HG03060 (cell line): ENCODE measurements around the gene IFI30.

Source experiments
- ATAC-seq: cut with Tn5 transposase; IDR thresholded peaks from one replicate; pipeline ENCODE4 v1.9.1; 2021; ENCODE audit warnings: low read depth, moderate number of reproducible peaks; ENCODE audit not compliant: unreplicated experiment

Gene IFI30

DNA sequence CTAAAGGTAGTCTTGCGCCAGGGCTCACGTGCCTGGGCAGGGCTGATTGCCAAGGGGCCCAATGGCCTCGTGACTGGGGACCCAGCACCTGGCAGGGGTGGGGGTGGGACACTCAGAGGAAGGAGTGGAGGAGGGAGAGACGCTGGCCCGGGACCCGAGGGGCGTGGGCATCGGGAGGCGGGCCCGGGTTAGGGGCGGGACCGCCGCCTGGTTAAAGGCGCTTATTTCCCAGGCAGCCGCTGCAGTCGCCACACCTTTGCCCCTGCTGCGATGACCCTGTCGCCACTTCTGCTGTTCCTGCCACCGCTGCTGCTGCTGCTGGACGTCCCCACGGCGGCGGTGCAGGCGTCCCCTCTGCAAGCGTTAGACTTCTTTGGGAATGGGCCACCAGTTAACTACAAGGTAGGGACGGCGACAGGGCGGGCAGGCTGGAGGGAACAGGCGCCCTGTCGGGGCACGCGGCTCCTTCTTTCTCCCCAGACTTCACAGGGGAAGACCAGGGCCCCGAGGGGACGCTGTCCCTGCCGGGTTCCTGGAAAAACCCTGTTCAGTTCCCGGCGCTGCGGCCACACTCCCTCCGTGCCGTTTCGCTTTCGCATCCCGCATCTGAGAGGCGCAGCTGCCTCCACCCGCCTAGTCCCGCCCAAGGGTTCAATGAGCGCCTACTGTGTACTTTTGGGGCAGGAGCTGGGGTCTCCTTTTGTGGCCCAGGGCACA is at the start of gene IFI30:
TSS of gene IFI30 (plus strand) at position 242 of the 717 bp plus-strand sequence. CDS start at position 271, 29 bp downstream.
- peak; percentile 29 for ATAC-seq

DNA sequence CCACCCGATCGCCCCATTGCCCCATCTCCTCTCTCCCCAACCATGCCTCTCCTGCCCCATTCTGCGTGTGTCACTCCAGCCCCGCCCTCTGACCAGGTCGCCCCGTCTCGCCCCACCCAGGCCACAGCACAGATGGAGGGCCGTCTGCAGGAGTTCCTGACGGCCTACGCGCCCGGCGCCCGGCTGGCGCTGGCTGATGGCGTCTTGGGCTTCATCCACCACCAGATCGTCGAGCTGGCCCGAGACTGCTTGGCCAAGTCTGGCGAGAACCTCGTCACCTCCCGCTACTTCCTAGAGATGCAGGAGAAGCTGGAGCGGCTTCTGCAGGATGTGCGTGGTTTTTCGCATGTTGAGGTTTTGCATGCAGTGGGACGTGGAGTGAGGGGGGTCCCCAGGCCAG is 49.8 kb upstream of the IFI30 start:
- ATAC-seq: no peak

DNA sequence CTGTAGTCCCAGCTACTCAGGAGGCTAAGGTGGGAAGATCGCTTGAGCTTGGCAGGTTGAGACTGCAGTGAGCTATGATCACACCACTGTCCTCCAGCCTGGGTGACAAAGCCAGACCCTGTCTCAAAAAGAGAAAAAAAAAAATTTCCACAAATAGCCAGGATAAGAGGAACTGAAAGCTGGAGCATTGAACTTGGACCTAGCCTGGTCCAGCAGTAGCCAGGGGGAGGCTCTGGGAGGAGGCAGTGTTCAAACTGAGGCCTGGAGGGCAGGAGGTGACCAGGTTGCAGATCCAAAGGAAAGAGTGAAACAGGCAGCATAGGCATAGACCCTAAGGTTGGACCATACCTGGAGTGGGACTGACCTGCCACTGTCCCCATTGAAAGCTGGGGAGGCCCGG is 47.5 kb upstream of the IFI30 start:
- no peak for ATAC-seq

DNA sequence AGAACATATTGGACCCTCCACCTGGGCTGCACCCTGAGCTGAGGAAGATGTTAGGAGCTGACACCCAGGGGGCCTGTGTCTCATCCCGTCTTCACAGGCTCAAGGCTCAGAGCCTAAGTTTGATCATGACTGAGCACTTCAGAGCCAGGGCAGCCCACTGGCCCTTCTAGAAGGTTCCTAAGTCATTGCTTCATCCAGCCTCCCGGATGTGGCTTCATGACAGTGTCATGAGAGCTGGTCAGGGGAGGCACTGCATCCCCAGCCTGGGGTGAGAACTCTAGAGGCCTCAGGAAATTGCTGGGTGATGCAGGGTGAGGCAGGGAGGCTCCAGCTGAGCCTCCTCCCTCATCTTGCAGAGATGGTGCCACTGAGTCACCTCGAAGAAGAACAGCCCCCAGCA is 45.6 kb upstream of the IFI30 start:
- no peak for ATAC-seq

DNA sequence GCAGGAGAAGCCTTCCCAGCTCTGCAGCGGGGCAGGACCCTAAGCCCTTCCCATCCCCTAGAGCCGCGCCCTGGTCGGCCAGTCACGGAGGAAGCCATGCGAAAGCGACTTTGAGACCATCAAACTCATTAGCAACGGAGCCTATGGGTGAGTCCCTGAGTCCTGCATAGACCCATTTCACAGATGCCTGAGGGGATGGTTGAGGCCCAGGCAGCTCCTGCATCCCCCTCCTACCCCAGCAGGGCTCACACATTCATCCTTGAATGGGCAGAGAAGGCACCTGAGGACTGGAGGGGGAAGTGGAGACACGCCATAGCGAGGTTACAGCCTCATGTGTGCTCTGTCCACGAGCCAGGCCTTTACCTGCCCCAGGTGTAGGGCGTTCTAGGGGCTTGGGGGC is 44.8 kb upstream of the IFI30 start:
- no peak for ATAC-seq

DNA sequence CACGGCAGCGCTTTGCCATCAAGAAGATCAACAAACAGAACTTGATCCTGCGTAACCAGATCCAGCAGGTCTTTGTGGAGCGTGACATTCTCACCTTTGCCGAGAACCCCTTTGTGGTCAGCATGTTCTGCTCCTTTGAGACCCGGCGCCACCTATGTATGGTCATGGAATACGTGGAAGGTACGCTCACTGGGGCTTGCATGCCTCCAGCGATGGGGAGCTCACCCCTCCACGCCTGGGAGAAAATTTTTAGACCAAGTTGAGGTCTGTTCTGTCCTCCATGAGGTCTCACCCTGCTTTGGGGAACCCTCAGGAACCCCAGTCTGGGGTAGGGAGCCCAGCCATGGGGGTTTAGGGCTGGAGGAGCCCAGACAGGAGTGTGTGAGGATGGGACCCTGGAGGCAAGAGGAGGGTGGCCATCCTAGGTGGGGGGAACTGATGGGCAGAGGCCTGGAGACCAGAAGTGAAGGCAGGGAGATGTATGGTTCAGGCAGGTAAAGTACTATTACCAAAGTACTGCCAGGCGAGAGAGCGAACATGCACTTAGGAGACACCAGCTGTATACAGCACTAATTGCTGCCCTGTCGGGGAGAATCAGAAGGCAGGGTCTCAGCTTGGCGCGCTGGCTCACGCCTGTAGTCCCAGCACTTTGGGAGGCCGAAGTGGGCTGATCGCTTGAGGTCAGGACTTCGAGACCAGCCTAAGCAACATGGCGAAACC is 42.9 kb upstream of the IFI30 start:
- ATAC-seq: no peak

DNA sequence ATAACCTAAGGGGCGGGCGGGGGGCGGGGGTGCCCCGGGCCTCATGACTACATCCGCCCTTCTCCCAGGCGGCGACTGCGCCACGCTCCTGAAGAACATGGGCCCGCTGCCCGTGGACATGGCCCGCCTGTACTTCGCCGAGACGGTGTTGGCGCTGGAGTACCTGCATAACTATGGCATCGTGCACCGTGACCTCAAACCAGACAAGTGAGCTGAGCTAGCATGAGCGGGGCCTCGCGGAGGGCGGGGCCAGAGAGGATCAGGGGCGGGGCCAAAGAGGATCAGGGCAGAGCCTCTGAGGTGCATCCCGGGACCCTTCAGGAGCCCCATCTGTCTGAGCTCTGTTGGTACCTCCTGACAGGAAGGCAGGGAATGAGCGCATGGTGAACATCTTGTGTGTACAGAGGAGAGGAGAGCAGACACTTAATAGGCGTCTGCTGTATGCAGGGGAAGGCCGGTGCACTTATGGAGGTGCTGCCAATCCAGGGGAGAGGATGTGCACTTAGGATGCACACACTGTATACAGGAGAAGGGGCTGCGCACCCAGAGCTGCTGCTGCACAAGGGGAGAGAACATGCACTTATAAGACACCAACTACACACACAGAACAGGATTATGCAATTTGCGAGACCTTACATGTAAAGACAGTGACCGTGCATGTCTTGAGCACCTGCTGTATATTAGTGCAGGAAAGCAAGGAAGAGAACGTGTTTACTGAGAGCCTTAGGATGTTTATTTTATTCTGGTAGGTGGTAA is 41.6 kb upstream of the IFI30 start:
- no peak for ATAC-seq

DNA sequence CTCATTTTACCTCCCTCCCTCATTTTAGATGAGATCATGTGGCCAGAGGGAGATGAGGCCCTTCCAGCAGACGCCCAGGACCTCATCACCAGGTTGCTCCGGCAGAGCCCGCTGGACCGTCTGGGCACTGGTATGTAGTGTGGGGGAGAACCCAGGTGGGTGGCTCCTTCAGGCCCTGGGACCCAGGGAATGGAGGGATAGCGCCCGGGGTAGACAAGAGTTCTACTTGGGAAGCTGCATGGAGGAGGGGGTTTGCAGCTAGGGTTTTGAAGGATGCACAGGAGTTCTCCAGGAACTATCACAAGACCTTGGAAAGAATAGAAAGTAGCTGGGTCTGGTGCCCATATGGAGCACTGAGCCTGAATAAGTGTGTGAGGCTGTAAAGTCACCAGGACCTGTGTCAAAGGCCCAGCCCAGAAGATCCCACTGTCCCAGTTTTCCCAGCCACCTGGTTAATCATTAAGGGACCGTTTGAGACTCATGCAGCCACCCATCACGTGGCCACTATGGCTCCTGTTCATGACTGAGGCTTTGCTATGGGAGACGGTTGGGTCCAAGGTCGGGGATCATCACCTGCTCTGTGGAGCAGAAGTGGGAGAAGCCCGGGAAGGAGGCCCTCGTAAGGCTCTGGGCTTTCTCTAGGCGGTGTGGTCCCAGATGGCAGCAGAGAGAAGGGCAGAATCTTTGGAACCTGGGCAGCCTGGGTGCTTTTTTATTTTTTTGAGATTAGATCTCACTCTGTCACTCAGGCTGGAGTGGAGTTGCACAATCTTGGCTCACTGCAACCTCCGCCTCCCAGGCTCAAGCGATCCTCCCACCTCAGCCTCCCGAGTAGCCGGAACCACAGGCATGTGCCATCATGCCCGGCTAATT is 37.7 kb upstream of the IFI30 start:
- ATAC-seq: no peak

DNA sequence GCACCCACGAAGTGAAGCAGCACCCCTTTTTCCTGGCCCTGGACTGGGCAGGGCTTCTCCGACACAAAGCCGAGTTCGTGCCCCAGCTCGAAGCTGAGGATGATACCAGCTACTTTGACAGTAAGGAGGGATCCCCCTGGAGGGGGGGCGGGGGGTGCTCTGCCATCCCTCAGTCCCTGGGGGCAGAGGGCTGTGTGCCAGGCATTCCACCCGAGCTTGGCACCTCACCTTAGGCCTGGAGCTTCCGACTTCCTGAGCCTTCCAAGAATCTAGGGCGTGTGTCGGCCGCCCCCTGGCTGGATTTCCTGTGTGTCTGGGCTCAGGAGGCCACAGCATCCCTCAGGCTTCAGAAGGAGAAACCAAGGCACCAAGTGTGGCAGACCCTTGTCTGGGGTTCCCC is 36.4 kb upstream of the IFI30 start:
- ATAC-seq: no peak

DNA sequence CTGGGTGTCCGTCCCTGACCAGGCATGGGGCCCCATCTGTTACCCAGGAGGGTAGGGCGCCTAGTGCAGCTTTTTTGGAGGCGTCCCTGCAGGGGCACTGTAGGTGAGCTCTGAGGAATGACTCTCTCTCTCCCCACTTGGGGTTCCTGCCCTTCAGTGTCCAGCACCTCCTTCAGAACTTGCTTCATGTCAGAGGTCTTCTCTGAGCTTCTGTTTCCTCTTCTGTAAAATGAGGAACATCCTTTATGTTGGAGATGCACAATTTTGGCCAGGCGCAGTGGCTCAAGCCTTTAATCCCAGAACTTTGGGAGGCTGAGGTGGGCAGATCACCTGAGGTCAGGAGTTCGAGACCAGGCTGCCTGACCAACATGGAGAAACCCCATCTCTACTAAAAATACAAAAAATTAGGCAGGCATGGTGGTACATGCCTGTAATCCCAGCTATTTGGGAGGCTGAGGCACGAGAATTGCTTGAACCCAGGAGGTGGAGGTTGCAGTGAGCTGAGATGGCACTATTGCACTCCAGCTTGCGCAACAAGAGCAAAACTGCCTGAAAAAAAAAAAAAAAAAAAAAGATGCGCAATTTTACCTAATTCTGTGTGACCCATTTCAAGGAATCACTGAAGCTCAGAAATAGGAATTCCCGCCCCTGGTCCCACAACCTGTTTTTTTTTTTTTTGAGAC is 35.8 kb upstream of the IFI30 start:
- ATAC-seq: no peak

DNA sequence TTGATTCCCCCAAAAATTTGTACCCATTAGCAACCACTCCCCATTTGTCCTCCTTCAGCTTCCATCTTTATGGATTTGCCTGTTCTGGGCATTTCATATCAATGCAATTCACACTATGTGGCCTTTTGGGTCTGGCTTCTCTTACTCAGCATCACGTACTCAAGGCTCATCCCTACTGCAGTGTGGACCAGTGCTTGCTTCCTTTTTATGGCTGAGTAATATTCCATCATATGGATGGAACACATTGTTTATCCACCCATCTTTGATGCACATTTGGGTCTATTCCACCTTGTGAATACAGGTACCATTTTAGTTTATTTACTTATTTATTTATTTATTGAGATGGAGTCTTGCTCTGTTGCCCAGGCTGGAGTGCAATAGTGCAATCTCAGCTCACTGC is 33.1 kb upstream of the IFI30 start:
- no peak for ATAC-seq

DNA sequence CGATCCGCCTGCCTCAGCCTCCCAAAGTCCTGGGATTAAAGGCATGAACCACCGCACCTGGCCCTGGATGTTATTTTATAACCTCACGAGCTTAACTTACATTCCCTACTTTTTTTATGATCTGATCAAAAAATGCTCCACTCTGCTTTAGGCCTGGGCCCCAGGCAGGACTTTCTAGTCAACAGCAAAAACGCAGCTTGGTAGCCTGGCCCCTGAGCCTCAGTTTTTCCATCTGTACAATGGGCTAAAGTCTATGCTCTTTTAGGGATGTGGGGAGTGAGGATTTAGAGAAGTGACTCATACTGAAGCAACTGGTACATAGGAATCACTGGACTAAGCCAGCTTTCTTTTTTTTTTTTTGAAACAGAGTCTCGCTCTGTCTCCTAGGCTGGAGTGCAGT is 32.6 kb upstream of the IFI30 start:
- no peak for ATAC-seq

DNA sequence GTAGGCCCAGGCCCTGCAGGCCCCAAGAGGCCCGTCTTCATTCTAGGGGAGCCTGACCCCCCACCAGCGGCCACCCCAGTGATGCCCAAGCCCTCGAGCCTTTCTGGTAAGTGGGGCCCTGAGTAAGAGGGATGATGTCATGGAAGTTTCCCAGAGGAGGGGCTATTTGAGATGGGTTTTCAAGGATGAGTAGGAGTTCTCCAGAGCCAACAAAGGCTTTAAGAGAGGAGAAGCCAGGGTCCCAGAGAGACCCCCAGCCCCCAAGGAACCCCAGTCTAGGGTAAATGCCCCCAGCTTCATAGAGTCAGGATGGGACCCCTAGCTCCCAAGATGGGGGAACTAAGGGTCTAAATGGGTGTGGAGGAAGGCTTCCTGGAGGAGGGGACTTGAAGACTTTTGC is 29.7 kb upstream of the IFI30 start:
- ATAC-seq: no peak

DNA sequence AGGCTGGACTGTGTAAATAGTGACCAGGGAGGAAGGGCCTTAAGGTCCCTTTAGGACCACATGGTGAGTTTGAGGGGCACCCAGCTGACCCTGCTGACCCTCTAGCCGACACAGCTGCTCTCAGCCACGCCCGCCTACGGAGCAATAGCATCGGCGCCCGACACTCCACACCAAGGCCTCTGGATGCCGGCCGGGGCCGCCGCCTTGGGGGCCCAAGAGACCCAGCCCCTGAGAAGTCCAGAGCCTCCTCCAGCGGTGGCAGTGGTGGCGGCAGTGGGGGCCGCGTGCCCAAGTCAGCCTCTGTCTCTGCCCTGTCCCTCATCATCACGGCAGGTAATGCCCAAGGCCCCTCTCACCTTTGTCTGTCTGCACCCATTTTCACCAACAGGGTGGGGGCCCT is 29.3 kb upstream of the IFI30 start:
- no peak for ATAC-seq

DNA sequence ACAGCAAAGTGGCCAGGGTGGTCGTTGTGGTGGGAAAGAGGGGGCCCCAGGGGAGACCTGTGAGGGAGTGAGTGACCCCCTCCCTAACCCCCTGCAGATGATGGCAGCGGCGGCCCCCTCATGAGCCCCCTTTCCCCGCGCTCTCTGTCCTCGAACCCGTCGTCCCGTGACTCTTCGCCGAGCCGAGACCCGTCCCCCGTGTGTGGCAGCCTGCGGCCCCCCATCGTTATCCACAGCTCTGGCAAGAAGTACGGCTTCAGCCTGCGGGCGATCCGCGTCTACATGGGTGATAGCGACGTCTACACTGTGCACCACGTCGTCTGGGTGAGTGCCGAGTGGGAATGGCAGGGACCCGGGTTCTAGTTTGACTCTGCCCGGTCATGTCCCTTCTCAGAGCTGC is 28.7 kb upstream of the IFI30 start:
- no peak for ATAC-seq

DNA sequence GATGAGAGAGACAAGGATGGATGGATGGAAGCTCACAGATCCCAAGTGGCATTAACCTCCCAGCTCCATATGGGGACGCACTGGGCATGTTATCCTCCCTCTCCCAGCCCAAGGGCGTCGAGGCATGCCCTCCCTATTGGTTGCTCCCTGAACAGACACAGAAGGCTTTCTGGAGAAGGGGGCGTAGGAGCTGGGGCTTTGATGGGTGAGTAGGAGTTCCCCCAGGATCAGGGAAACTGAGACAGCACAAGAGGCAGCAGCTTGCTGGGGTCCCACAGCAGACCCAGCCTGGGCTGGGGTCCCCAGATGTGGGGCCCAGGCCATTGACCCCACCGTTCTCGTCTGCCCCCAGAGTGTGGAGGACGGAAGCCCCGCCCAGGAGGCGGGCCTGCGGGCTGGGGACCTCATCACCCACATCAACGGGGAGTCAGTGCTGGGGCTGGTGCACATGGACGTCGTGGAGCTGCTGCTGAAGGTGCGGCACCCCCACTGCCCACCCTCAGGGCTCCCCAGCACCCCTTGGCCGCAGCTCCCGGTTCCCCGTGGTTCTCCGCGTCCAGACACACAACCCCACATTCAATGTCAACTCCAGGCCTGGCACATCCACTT is 28.1 kb upstream of the IFI30 start:
- ATAC-seq: no peak

DNA sequence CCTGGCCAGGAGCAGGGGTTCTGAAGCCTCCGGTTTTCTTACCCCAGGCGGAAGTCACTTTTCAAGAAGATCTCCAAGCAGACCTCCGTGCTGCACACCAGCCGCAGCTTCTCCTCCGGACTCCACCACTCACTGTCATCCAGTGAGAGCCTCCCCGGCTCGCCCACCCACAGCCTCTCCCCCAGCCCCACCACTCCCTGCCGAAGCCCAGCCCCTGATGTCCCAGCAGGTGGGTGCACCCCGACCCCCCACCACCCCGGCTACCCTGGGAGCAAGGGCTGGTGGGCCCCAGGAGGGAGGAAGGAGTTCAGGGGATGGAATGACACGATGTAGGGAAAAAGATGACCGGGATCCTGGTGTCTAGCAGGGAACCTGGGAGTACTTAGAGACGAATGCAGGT is 26.2 kb upstream of the IFI30 start:
- no peak for ATAC-seq

DNA sequence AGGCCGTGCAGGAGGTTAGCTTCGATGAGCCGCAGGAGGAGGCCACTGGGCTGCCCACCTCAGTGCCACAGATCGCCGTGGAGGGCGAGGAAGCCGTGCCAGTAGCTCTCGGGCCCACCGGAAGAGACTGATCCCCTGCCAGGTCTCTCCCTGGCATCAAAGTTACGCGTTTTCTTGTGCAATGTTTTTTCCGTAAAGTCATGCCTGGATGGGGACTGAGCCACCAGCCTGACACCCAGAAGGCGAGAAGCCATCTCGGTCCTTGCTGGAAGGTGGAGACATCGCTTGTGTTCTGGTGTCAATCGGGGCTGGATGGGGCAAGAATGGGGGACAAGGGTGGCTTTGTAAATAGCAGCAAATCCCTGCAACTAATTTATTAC is 24.0 kb upstream of the IFI30 start:
- ATAC-seq: no peak

DNA sequence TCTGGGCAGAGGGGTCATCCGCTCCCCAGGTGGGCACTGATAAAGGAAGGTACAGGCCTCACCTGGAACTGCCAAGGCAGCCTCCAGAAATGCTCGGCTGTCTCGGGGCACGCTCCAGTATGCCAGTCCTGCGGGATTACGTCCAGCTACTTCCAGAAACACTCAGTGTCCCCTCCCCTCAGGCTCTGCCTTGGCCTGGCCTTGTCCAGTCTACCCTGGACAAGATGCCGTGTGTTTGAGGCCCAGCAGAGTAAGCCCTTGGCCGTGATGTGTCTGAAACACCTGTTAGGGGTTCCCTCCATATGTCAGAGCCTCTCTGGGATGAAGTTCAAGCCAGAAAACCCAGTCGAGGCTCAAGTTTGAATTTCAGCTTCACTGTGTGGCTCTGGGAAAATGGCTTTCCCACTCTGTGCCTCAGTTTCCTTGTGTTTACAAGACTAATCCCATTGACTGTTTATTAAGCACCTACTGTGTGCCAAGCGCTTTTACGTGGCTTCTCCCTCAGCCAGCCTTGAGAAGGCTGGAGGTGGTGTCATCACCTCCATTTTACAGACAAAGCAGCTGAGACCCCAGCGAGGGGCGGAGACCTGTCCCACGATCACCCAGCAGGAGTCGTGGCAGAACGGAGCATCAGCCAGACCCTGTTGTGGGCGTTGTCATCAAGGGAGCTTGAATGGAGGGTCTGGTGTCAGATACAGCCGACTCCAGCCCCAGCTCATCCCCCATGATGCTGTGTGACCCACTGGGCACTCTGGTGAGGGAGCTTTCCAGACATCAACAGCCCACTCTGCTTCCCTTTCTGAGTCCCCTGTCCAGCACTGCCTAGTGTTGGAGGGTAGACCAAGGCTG is 22.6 kb upstream of the IFI30 start:
- ATAC-seq: no peak
